GM19463 (cell line): ENCODE measurements around the gene NRG3.

ENCODE experiments used
- ATAC-seq: cut with Tn5 transposase; IDR thresholded peaks from one replicate; pipeline ENCODE4 v1.9.1; 2021; ENCODE audit warnings: mild to moderate bottlenecking, moderate library complexity; ENCODE audit not compliant: unreplicated experiment

The NRG3 gene

GRCh38 chr10:81882011-81882410, 7.0 kb downstream of the NRG3 start:
- ATAC-seq = no peak

GRCh38 chr10:81884856-81885255, 9.9 kb downstream of the NRG3 start:
- no peak for ATAC-seq

GRCh38 chr10:81885491-81885890, 10.5 kb downstream of the NRG3 start:
- no peak for ATAC-seq

GRCh38 chr10:81886939-81887338, 11.9 kb downstream of the NRG3 start:
- ATAC-seq = no peak

- ATAC-seq = no peak
These were observed 14.3 kb downstream of the NRG3 start for GRCh38 chr10:81889181-81889769.

- ATAC-seq = no peak
These were observed 19.6 kb downstream of the NRG3 start for GRCh38 chr10:81894616-81895015.

GRCh38 chr10:81898518-81898917, 23.5 kb downstream of the NRG3 start:
- ATAC-seq = no peak

- ATAC-seq = no peak
These were observed 26.0 kb downstream of the NRG3 start for GRCh38 chr10:81900989-81901388.

- ATAC-seq = no peak
These were observed 28.5 kb downstream of the NRG3 start for GRCh38 chr10:81903472-81903871.

- no peak for ATAC-seq
These were observed 30.2 kb downstream of the NRG3 start for GRCh38 chr10:81905161-81905560.

- no peak for ATAC-seq
These were observed 34.5 kb downstream of the NRG3 start for GRCh38 chr10:81909453-81909852.

GRCh38 chr10:81911328-81911727, 36.3 kb downstream of the NRG3 start:
- ATAC-seq = no peak

- no peak for ATAC-seq
These were observed 39.9 kb downstream of the NRG3 start for GRCh38 chr10:81914736-81915503.

- no peak for ATAC-seq
These were observed 40.5 kb downstream of the NRG3 start for GRCh38 chr10:81915504-81915897.

GRCh38 chr10:81917666-81918065, 42.7 kb downstream of the NRG3 start:
- ATAC-seq = no peak

GRCh38 chr10:81918766-81919165, 43.8 kb downstream of the NRG3 start:
- no peak for ATAC-seq

- ATAC-seq = no peak
These were observed 45.3 kb downstream of the NRG3 start for GRCh38 chr10:81920213-81920829.

- ATAC-seq = no peak
These were observed 53.1 kb downstream of the NRG3 start for GRCh38 chr10:81928119-81928518.

- ATAC-seq = no peak
These were observed 68.6 kb downstream of the NRG3 start for GRCh38 chr10:81943583-81943982.

- ATAC-seq = no peak
These were observed 69.6 kb downstream of the NRG3 start for GRCh38 chr10:81944609-81945008.

- no peak for ATAC-seq
These were observed 74.3 kb downstream of the NRG3 start for GRCh38 chr10:81949283-81949682.

- ATAC-seq = no peak
These were observed 75.4 kb downstream of the NRG3 start for GRCh38 chr10:81950358-81950757.
